ENCODE data around the gene CDKN1A. TPM values are rescaled to one million over a fixed set of nuclear protein-coding genes. Genes with fewer than 3 reads are reported as not detected.

CDKN1A gene
- total RNA-seq, 1 donor from 2014 or later = 151 TPM

GRCh38 chr6:36634317-36635108 is 44.0 kb upstream of the CDKN1A start:
- ATAC-seq (no peak), DNase-seq (no peak)
- H3K9me3 ChIP-seq = no peaks in the 10 kb centered on the region
- intact Hi-C loops (cut with DNase I) = no loop called here
- no peak overlapping the region for H3K27ac ChIP-seq
- H3K36me3 ChIP-seq = no peaks in the 10 kb centered on the region
- H3K4me1 ChIP-seq = peaks cover 13% of the 10 kb centered on the region
- TF ChIP-seq CTCF (IDR thresholded peaks at IDR 0.05) = no peak
- no peak overlapping the region for H3K4me3 ChIP-seq
- no peaks in the 10 kb centered on the region for H3K27me3 ChIP-seq

- no peak for DNase-seq
- H3K9me3 ChIP-seq = no peaks in the 10 kb centered on the region
Observed at GRCh38 chr6:36636283-36636682, 42.2 kb upstream of the CDKN1A start.

DNA sequence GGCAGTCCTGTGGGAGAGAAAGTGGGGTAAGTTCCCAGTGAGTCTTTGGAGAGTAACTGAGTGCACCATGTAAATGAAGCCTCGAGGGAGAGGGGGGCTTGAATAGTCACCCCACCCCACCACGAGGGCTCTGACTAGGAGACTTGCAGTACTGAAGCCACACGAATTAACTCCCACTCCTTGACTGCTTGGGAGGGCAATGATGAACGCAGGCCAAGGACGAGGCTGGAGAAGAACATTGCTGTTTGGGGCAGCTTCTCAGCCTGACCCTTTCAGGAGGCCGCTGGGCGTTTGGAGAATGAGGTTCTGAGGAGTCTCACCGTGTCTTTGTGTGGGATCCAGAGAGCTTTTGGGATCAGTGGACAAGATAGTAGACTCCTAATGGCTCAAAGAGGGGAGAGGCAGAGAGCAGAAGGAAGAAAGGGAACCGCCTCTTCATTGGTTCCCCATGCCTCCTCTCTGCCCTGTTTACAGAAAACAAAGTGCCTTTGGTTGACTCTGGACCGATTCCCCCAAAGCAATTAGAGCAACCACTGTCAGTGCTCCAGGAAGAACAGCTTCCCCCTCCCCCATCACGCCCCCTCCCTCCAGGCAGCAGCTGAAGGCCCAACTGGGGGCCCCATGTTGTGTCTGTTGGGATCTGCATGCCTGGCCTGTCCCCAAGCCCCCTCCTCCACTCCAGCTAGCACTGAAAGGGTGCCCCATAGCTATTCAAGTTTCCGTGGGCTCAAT is 41.7 kb upstream of the CDKN1A start:
- intact Hi-C loops (cut with DNase I) = no loop called here
- DNase-seq (no peak), ATAC-seq (no peak)
- no peak overlapping the region for H3K4me3 ChIP-seq
- no peaks in the 10 kb centered on the region for H3K27me3 ChIP-seq
- H3K4me1 ChIP-seq = peaks cover 13% of the 10 kb centered on the region
- no peaks in the 10 kb centered on the region for H3K9me3 ChIP-seq
- no peak overlapping the region for H3K27ac ChIP-seq
- H3K36me3 ChIP-seq = no peaks in the 10 kb centered on the region
- TF ChIP-seq CTCF (IDR thresholded peaks at IDR 0.05) = no peak

More at GRCh38 chr6:36636283-36636682, 42.2 kb upstream of the CDKN1A start:
- Histone ChIP-seq H3K27ac (no peak overlapping the region), H3K4me1 (peaks cover 13% of the 10 kb centered on the region), H3K27me3 (no peaks in the 10 kb centered on the region), H3K36me3 (no peaks in the 10 kb centered on the region), H3K4me3 (no peak overlapping the region)
- TF ChIP-seq CTCF (IDR thresholded peaks at IDR 0.05) = no peak
- ATAC-seq = no peak
- intact Hi-C loops (cut with DNase I) = no loop called here

DNA sequence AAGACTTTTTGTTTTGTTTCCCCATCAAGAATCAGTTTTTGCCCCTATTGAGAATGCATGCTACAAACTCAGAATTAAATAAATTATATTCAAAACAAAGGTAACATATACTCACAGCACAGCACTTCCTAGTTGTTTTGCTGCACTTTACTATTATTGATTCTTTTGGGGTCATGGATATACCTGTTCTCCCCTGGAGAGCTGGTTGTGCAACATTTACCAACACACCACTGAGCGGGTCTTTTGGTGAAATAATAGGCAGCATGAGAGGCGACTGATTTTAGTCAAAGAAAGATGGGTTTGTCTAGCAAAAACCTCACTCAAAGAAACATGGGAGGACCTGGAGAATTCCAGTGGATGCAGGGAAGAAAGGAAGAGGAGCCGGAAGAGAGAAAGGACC is 39.9 kb upstream of the CDKN1A start:
- H3K36me3 ChIP-seq = no peaks in the 10 kb centered on the region
- H3K27me3 ChIP-seq = no peaks in the 10 kb centered on the region
- no peak for TF ChIP-seq CTCF (IDR thresholded peaks at IDR 0.05)
- H3K27ac ChIP-seq = no peak overlapping the region
- H3K4me3 ChIP-seq = no peak overlapping the region
- intact Hi-C loops (cut with DNase I) = no loop called here
- ATAC-seq (no peak), DNase-seq (no peak)
- H3K4me1 ChIP-seq = peaks cover 15% of the 10 kb centered on the region
- H3K9me3 ChIP-seq = no peaks in the 10 kb centered on the region

GRCh38 chr6:36639171-36639808 is 39.2 kb upstream of the CDKN1A start:
- DNase-seq (no peak), ATAC-seq (no peak)
- Histone ChIP-seq H3K27me3 (no peaks in the 10 kb centered on the region), H3K36me3 (no peaks in the 10 kb centered on the region), H3K27ac (no peak overlapping the region), H3K9me3 (no peaks in the 10 kb centered on the region), H3K4me1 (peaks cover 8% of the 10 kb centered on the region), H3K4me3 (no peak overlapping the region)
- no peak for TF ChIP-seq CTCF (IDR thresholded peaks at IDR 0.05)
- intact Hi-C loops (cut with DNase I) = no loop called here
